EH (cell line): Measurements from ENCODE around the gene EFTUD2.

ENCODE experiments used
- DNase-seq: peaks from one replicate; pipeline ENCODE4 v3.0.0-alpha.2; 2015; ENCODE audit warnings: low read depth

EFTUD2 gene

GRCh38 chr17:44925731-44926697, 26.8 kb upstream of the EFTUD2 start:
- no peak for DNase-seq

GRCh38 chr17:44924107-44924544, 24.9 kb upstream of the EFTUD2 start:
- DNase-seq = no peak

- DNase-seq = no peak
Observed at GRCh38 chr17:44922746-44923470, 23.7 kb upstream of the EFTUD2 start.

GRCh38 chr17:44922136-44922535, 22.9 kb upstream of the EFTUD2 start:
- DNase-seq = no peak

- no peak for DNase-seq
Observed at GRCh38 chr17:44921122-44921882, 22.1 kb upstream of the EFTUD2 start.

- DNase-seq = no peak
Observed at GRCh38 chr17:44920565-44920940, 21.3 kb upstream of the EFTUD2 start.

GRCh38 chr17:44919885-44920564, 20.8 kb upstream of the EFTUD2 start:
- DNase-seq = peak; percentile 83

GRCh38 chr17:44919411-44919810, 20.2 kb upstream of the EFTUD2 start:
- no peak for DNase-seq

- no peak for DNase-seq
Observed at GRCh38 chr17:44918006-44918405, 18.8 kb upstream of the EFTUD2 start.

GRCh38 chr17:44917456-44917855, 18.2 kb upstream of the EFTUD2 start:
- DNase-seq = no peak

- peak; percentile 50 for DNase-seq
Observed at GRCh38 chr17:44916781-44917241, 17.6 kb upstream of the EFTUD2 start.

- DNase-seq = no peak
Observed at GRCh38 chr17:44915862-44916780, 16.9 kb upstream of the EFTUD2 start.

GRCh38 chr17:44915321-44915726, 16.1 kb upstream of the EFTUD2 start, which contains the start of gene GFAP:
Gene GFAP, minus strand, starts transcription at chr17:44915500. Its CDS starts 14 bp downstream, at chr17:44915486.
- no peak for DNase-seq

- no peak for DNase-seq
Observed at GRCh38 chr17:44914698-44915271, 15.5 kb upstream of the EFTUD2 start.

GRCh38 chr17:44914148-44914547, 14.9 kb upstream of the EFTUD2 start:
- no peak for DNase-seq

GRCh38 chr17:44913676-44914075, 14.4 kb upstream of the EFTUD2 start:
- no peak for DNase-seq

- DNase-seq = no peak
Observed at GRCh38 chr17:44912763-44913544, 13.7 kb upstream of the EFTUD2 start.

- DNase-seq = peak; percentile 63
Observed at GRCh38 chr17:44911133-44912001, 12.1 kb upstream of the EFTUD2 start.
